Endothelial cell of umbilical vein (primary cell): ENCODE results near the gene LGALS7B.
"Not testable (repeated sequence)": the region's sequence is repeated elsewhere in the genome, so short reads cannot be mapped to it uniquely, and the experiment has no call there.

Experiments
- FOS ChIP-seq: IDR thresholded peaks from 2 replicates; pipeline ENCODE4 v1.6.1; 2011; ENCODE audit warnings: mild to moderate bottlenecking, low read length, moderate library complexity, borderline replicate concordance; ENCODE audit not compliant: insufficient read depth
- POLR2A ChIP-seq: IDR thresholded peaks from 2 replicates; pipeline ENCODE4 v1.6.1; 2012; ENCODE audit warnings: low read depth, mild to moderate bottlenecking, control low read depth, low read length
- POLR2AphosphoS5 ChIP-seq: IDR thresholded peaks from 2 replicates; pipeline ENCODE4 v1.6.1; 2012; ENCODE audit warnings: low read depth, mild to moderate bottlenecking, control low read depth, low read length, moderate library complexity; ENCODE audit not compliant: insufficient read depth
- TF ChIP-seq, protein P1 (sequence below), 2 donors: IDR thresholded peaks; 1 replicate in 1 of 2; 2 replicates in 1 of 2; pipeline ENCODE4 v1.5.1; 2011; ENCODE audit warnings: low read length in 2 of 2, mild to moderate bottlenecking in 2 of 2, moderate library complexity in 2 of 2, control low read depth in 1 of 2, inconsistent platforms in 1 of 2, low read depth in 1 of 2; ENCODE audit not compliant: insufficient read depth in 1 of 2; ENCODE audit errors: extremely low read depth in 1 of 2

DNA sequence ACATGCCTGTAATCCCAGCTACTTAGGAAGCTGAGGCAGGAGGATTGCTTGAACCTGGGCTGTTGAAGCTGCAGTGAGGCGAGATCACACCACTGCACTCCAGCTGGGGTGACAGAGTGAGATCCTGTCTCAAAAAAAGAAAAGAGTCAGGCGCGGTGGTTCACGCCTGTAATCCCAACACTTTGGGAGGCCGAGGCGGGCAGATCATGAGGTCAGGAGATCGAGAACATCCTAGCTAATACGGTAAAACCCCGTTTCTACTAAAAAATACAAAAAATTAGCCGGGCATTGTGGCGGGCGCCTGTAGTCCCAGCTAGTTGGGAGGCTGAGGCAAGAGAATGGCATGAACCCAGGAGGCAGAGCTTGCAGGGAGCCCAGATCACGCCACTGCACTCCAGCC is 6.8 kb upstream of the LGALS7B start:
- TF ChIP-seq FOS, POLR2A, POLR2AphosphoS5: not testable (repeated sequence)
- TF ChIP-seq, protein P1, sequence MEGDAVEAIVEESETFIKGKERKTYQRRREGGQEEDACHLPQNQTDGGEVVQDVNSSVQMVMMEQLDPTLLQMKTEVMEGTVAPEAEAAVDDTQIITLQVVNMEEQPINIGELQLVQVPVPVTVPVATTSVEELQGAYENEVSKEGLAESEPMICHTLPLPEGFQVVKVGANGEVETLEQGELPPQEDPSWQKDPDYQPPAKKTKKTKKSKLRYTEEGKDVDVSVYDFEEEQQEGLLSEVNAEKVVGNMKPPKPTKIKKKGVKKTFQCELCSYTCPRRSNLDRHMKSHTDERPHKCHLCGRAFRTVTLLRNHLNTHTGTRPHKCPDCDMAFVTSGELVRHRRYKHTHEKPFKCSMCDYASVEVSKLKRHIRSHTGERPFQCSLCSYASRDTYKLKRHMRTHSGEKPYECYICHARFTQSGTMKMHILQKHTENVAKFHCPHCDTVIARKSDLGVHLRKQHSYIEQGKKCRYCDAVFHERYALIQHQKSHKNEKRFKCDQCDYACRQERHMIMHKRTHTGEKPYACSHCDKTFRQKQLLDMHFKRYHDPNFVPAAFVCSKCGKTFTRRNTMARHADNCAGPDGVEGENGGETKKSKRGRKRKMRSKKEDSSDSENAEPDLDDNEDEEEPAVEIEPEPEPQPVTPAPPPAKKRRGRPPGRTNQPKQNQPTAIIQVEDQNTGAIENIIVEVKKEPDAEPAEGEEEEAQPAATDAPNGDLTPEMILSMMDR (IDR thresholded peaks at IDR 0.05; ENCODE audit: extremely low read depth in 1 of 2, insufficient read depth in 1 of 2, low read depth in 1 of 2, low read length in 2 of 2), result not testable (repeated sequence)
